NCI-H524 treated with DMSO at 0.1 percent for 48 hours (cell line): Measurements from ENCODE around the gene LYRM4.
"Not testable (repeated sequence)": the region's sequence is repeated elsewhere in the genome, so short reads cannot be mapped to it uniquely, and the experiment has no call there.

Experiments used
- DNase-seq: peaks from one replicate; lab custom pipeline; 2025; lab: John Stamatoyannopoulos, UW

The LYRM4 gene

DNA sequence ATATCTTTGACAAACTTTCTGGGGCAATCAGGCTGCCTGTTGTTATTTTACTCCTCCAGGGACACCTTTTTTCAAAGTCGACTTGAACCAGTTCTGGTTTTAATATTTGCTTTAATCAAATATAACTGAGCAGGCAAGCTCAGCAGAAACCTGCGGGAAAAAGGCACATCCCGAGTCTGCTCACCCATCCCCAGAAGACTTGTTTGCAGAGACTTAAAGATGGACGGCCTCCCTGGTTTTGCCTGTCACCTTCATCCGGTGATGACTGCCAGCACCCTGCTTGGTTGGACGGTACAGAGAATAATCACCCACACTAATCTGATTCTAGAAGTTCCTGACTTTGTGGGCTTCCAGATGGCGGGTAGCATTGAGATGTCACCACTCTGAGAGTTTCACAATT lies 138.8 kb downstream of the LYRM4 start:
- no peak for DNase-seq

DNA sequence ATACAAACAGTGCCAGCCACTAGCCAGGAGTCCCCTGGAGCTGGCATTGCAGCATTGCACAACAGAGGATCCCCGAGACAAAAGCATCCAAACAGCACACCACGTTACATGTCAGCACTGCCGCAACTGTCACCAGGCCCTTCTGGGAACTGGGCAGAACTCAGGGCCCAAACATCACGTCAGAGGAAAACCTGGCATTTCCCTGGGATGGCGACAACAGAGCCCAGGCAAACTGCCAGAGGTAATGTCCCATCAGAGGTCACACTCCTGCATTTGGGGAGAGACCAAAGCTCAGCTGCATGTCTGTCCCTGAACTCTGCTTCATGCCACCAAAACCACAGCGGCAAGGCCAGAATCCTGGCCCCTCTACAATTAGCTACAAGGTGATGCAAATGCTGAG lies 139.3 kb downstream of the LYRM4 start:
- DNase-seq, result no peak

GRCh38 chr6:5120543-5120942 lies 140.2 kb downstream of the LYRM4 start:
- DNase-seq, result not testable (repeated sequence)

GRCh38 chr6:5120011-5120410 lies 140.7 kb downstream of the LYRM4 start:
- DNase-seq, result no peak

- no peak for DNase-seq
Measured at GRCh38 chr6:5119090-5119951, 141.4 kb downstream of the LYRM4 start.

DNA sequence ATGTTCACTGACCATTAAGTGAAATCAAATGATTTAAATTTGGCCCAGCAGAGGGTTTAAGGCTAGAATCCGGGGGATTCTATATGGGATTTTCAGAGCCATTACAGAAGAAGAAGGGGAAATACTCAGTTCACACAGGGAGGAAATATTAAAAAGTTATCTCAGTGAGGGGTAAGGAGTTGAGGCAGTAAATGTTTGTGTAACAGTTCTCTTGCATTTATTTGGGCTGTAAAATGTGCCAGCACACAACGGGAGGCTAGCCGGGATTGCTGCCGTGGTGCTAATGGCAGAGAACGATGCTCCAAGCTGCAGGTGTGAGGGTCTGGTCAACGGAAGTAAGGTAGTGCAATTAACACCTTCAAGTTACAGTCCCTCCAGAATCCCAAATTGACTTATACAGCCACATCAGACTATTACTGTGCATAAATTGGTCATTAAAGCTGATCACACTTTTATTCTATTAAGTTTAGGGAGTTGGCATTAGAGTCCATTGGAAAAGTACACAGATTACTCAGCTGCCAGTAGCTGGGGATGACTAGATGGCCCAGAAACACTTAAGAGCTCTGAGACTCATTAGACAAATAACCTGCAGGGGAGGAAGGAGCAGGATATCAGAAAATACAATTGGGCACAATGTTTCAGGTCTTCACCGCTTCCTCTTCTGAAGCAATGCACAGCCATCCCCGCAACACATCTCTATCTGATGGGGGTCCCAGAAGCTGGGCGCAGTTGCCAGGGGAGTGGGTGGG lies 144.3 kb downstream of the LYRM4 start:
- no peak for DNase-seq

- no peak for DNase-seq
Measured at GRCh38 chr6:5115168-5115567, 145.6 kb downstream of the LYRM4 start.

DNA sequence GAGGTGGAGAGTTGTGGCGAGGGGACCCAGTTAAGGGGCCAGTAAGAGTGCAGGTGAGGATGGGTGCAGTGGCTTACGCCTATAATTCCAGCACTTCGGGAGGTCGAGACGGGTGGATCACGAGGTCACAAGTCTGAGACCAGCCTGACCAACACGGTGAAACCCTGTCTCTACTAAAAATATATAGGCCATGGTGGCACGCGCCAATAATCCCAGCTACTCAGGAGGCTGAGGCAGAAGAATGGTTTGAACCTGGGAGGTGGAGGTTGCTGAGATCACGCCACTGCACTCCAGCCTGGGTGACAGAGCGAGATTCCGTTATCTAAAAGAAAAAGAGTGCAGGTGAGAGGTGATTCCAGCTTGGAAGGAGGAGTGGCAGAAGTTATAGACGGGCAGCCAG lies 147.7 kb downstream of the LYRM4 start:
- DNase-seq, result no peak

- no peak for DNase-seq
Measured at GRCh38 chr6:5112066-5112799, 148.5 kb downstream of the LYRM4 start.

DNA sequence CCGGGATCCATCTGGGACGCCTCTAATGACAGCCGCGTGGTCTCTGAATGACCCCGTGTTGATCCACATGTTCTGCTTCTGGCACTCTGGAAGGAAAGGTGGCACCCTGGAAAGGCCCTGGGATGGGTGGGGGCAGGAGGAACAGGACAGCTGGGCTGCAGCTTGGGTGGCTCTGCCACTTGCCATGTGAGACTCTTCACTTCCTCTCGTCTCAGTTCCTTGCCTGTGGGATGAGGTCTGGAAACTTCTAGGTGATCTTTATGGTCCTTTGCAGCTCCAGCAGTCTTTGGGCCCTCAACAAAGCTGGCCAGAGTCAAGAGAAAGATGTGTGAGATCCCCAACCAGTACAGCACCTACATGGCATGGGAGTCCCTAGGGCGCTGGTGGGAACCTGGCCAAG lies 149.1 kb downstream of the LYRM4 start:
- no peak for DNase-seq

DNA sequence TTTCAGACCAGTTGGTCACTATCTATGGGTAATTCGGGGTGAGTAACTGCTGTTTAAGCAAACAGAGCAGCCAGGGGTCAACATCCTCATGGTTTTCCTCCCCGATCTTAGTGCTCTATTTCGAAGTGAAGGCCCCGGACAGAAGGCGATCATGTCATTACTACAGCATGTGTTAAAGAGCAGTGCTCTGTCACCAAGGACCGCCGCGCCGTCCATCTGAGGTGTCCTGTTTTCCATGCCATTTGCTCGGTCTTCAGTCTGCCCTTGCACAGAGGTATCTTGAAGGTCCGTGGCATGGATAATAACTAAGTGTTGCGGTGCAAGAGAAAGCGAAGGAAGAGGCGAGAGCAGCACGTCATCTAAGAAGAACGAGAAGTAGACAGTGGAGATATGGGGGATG lies 150.5 kb downstream of the LYRM4 start:
- no peak for DNase-seq

DNA sequence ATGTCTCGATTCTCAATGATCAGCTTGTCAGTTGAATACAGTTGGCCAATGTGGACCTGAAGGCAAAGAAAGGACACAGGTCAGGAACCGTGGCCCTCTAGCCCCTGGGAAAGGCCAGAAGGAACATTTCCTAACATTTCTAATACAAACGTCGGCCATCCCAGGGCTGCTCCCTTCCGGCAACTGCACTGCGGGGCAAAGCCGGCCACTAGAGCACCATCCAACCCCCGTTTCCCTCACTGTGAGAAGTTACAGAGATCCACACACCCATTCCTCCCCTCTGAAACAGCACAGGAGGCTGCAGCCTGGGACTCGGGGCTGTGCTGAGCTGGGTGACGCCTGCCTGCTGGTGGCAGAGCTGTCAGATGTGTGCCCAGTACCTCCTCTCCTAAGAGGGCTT lies 151.3 kb downstream of the LYRM4 start:
- DNase-seq, result no peak

DNA sequence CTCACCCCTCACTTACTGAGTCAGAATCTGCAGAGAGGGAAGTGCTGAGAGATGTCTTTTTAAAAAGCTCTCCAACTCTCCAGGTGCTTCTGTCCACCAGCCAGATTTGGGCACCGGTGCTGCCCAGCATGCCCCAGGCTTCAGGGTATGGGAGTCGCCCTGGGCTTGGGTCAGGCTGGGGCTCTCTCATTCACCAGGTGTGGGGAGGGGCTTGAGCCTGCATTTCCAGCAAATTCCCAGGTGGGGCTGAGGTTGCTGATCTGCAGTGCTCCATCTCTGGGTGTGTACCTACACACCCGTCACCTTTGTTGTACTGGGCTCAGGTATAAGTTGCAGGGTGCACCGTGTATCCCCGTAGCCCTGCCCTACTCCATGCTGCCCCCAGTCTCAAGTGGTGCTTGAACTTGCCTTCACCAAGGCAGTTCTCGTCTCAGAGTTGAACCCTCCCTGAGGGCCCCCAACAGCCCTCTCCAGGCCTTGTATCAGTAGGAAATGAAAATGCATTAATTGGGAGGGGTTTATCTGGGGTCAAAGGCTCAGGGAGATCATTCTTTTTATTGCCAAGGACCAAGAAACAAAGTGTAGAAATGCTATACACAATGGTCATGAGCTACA lies 152.1 kb downstream of the LYRM4 start:
- no peak for DNase-seq

DNA sequence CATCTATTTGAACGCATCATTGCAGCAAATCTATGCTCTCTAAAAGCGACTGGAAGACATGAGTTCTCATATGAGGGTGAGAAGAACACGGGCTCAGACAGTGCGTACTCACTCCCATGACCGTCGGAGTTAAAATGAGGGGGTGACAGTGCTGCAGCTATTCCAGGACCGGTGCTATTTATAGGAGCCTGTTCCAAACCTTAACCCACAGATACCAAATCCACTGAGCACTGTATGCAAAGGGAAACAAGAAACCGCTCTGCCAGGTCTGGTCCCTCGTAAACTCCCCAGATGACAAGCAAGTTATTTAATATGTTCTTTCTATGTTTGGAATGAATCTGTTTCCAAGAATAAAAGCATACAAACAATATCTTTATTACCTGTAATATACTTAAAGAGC lies 152.7 kb downstream of the LYRM4 start:
- no peak for DNase-seq

DNA sequence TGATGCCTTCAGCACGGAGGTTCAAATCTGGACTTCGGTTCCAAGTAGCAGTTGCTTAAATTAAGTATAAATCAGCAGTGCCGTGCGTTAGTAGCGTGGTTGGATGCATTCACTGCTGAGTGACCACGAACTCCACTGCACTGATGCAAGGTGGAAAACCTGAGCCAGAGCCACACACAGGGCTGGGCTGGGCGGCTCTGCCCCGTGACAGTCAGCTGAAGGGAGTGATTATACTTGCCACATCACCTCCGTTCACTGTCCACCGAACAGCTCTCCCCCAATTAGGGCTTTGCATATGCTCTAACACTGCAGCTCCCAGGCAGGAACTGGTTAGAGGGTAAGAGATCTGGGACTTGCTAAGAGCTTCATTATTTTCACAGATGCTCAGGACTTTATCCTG lies 153.4 kb downstream of the LYRM4 start:
- no peak for DNase-seq

DNA sequence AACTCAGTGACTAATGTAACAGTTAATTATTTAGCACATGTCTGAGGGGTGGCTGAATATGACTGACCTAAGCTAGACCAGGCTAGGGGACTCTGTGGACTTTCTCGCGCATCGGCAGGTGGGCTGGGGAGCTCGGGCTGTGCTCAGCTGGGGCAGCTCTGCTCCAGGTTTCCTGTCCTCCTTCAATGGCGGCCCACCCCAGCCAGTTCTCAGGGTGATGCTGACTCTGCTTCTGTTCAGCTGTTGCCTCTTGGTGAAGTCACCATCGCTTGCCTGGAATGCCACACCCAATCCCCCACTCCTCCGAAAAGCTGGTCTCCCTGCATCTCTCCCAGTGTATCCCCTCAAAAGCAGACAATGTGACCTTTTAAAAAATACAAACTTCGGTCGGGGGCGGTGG lies 155.6 kb downstream of the LYRM4 start:
- DNase-seq, result no peak

- DNase-seq, result no peak
Measured at GRCh38 chr6:5104667-5105066, 156.1 kb downstream of the LYRM4 start.

GRCh38 chr6:5103250-5103649 lies 157.5 kb downstream of the LYRM4 start:
- DNase-seq, result no peak

GRCh38 chr6:5102267-5102970 lies 158.3 kb downstream of the LYRM4 start:
- no peak for DNase-seq

DNA sequence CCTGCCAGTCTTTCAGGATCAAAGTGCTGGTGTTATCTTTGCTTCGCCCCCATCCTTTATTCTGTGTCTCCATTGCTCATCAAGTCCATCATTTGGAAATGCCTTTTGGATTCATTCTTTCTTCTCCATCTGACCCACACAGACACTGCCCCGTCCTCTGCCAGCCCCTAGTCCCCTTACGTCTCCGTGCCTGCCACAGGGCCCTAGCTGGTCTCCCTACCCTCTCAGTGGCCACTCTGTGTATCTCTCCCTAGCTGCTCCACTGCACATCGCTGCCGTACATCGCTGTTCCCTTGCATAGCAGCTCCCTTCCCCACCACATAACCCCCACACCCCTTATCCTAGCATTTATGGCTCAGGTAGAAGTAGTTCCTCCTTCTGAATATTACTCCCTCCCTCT lies 159.9 kb downstream of the LYRM4 start:
- DNase-seq, result no peak

GRCh38 chr6:5099537-5099936 lies 161.2 kb downstream of the LYRM4 start:
- no peak for DNase-seq
